OCI-LY3 (cell line): ENCODE measurements around the gene FRMD7.

Experiments
- H2AFZ ChIP-seq: fragments of 200-600, 300-600 bp; shearing (Covaris generic); 2 replicates; pipeline ENCODE4 v1.6.0; 2014; ENCODE audit warnings: antibody characterized with exemption, low read depth, low read length
- H3K27ac ChIP-seq: fragments of 200-600, 300-600 bp; sonication (generic); 2 replicates; pipeline ENCODE4 v1.5.1; 2014; ENCODE audit warnings: mild to moderate bottlenecking, low read length, moderate library complexity, mixed read lengths
- H3K27me3 ChIP-seq: fragments of 200-600, 300-600 bp; sonication (generic); 2 replicates; pipeline ENCODE4 v1.6.1; 2014; ENCODE audit warnings: low read depth, low read length, mixed read lengths
- H3K36me3 ChIP-seq: fragments of 200-600, 300-600 bp; sonication (generic); replicated peaks from 2 replicates; pipeline ENCODE3; 2014; ENCODE audit warnings: low read depth, low read length, mixed read lengths
- H3K4me1 ChIP-seq: fragments of 300-600, 200-600 bp; sonication (generic); 2 replicates; pipeline ENCODE4 v1.6.1; 2014; ENCODE audit warnings: low read length, mixed read lengths
- H3K4me2 ChIP-seq: fragments of 200-600, 300-600 bp; sonication (generic); 2 replicates; pipeline ENCODE4 v1.6.1; 2014; ENCODE audit warnings: low read length, mixed read lengths
- H3K4me3 ChIP-seq: fragments of 300-600, 200-600 bp; sonication (generic); 2 replicates; pipeline ENCODE4 v1.5.1; 2014; ENCODE audit warnings: antibody characterized with exemption, mild to moderate bottlenecking, low read length, moderate library complexity
- H3K79me2 ChIP-seq: fragments of 300-600, 200-600 bp; shearing (Covaris generic); 2 replicates; pipeline ENCODE4 v1.6.1; 2014; ENCODE audit warnings: mild to moderate bottlenecking, low read length, mixed read lengths
- H3K9ac ChIP-seq: fragments of 300-600, 200-600 bp; shearing (Covaris generic); 2 replicates; pipeline ENCODE4 v1.6.0; 2014; ENCODE audit warnings: mild to moderate bottlenecking, low read length, moderate library complexity
- H3K9me3 ChIP-seq: fragments of 200-600, 300-600 bp; shearing (Covaris generic); 2 replicates; pipeline ENCODE4 v1.6.1; 2014; ENCODE audit warnings: low read length, mixed read lengths; ENCODE audit not compliant: insufficient read depth
- H4K20me1 ChIP-seq: fragments of 200-600, 300-600 bp; sonication (generic); 2 replicates; pipeline ENCODE4 v1.6.1; 2016; ENCODE audit warnings: low read length, mixed read lengths; ENCODE audit not compliant: insufficient read depth
- CTCF ChIP-seq: fragments of 200-600, 300-600 bp; sonication (generic); IDR thresholded peaks from 2 replicates; pipeline ENCODE4 v1.5.1; 2014; ENCODE audit warnings: antibody characterized with exemption, low read length, low read depth
- EZH2phosphoT487 ChIP-seq: fragments of 200-600 bp; shearing (Covaris generic); IDR thresholded peaks from 2 replicates; pipeline ENCODE4 v1.6.1; 2018; ENCODE audit warnings: antibody characterized with exemption, mixed run types, low read depth

FRMD7 gene

GRCh38 chrX:132077414-132077813, 50.4 kb downstream of the FRMD7 start:
- Histone ChIP-seq H3K4me2 (no peak overlapping the region), H3K9me3 (no peaks in the 10 kb centered on the region), H3K27ac (no peak overlapping the region), H3K4me3 (no peak overlapping the region), H3K79me2 (no peaks in the 10 kb centered on the region), H3K36me3 (peaks cover 2% of the 10 kb centered on the region), H2AFZ (no peak overlapping the region), H3K4me1 (peaks cover 7% of the 10 kb centered on the region), H4K20me1 (no peaks in the 10 kb centered on the region), H3K27me3 (no peaks in the 10 kb centered on the region), H3K9ac (no peak overlapping the region)
- no peak for TF ChIP-seq CTCF
- no peak for TF ChIP-seq EZH2phosphoT487

GRCh38 chrX:132071254-132071653, 56.6 kb downstream of the FRMD7 start:
- Histone ChIP-seq H3K4me2 (no peak overlapping the region), H3K36me3 (peaks cover 5% of the 10 kb centered on the region), H3K9me3 (no peaks in the 10 kb centered on the region), H4K20me1 (no peaks in the 10 kb centered on the region), H3K79me2 (no peaks in the 10 kb centered on the region), H3K27ac (no peak overlapping the region), H2AFZ (no peak overlapping the region), H3K4me3 (no peak overlapping the region), H3K27me3 (no peaks in the 10 kb centered on the region), H3K9ac (no peak overlapping the region), H3K4me1 (peaks cover 7% of the 10 kb centered on the region)
- TF ChIP-seq EZH2phosphoT487 (no peak), CTCF (peak; percentile 34)

GRCh38 chrX:132068405-132068804, 59.4 kb downstream of the FRMD7 start:
- TF ChIP-seq CTCF (no peak), EZH2phosphoT487 (no peak)
- Histone ChIP-seq H2AFZ (no peak overlapping the region), H3K9me3 (no peaks in the 10 kb centered on the region), H3K79me2 (no peaks in the 10 kb centered on the region), H3K9ac (no peak overlapping the region), H3K4me1 (no peaks in the 10 kb centered on the region), H4K20me1 (no peaks in the 10 kb centered on the region), H3K36me3 (peaks cover 5% of the 10 kb centered on the region), H3K27me3 (no peaks in the 10 kb centered on the region), H3K4me2 (no peak overlapping the region), H3K4me3 (no peak overlapping the region), H3K27ac (no peak overlapping the region)

- TF ChIP-seq CTCF (no peak), EZH2phosphoT487 (no peak)
- H3K9me3 ChIP-seq: no peaks in the 10 kb centered on the region
- no peaks in the 10 kb centered on the region for H4K20me1 ChIP-seq
- no peak overlapping the region for H3K4me2 ChIP-seq
- no peak overlapping the region for H3K27ac ChIP-seq
- H3K4me3 ChIP-seq: no peak overlapping the region
- H3K9ac ChIP-seq: no peak overlapping the region
- H3K4me1 ChIP-seq: 0 out of 2 replicates have a peak, but pooled peaks cover 4% of the 10 kb centered on the region
- H3K79me2 ChIP-seq: no peaks in the 10 kb centered on the region
- no peak overlapping the region for H2AFZ ChIP-seq
- peaks cover 3% of the 10 kb centered on the region for H3K36me3 ChIP-seq
- no peaks in the 10 kb centered on the region for H3K27me3 ChIP-seq
These were observed 64.0 kb downstream of the FRMD7 start for GRCh38 chrX:132063862-132064261.
